KMS-11 (cell line): Measurements from ENCODE around the gene SMC6.

Source experiments
- H2AFZ ChIP-seq: fragments of 200-600 bp; sonication (generic); 2 replicates; pipeline ENCODE4 v1.6.1; 2016; ENCODE audit warnings: antibody characterized with exemption, mixed run types, low read depth
- H3K27ac ChIP-seq: fragments of 200-600 bp; sonication (generic); 2 replicates; pipeline ENCODE4 v1.6.1; 2016; ENCODE audit warnings: mild to moderate bottlenecking, mixed run types
- H3K27me3 ChIP-seq: fragments of 200-600 bp; sonication (generic); 2 replicates; pipeline ENCODE4 v1.6.1; 2017; ENCODE audit warnings: mild to moderate bottlenecking, low read depth, mixed run types, moderate library complexity; ENCODE audit not compliant: insufficient read depth
- H3K36me3 ChIP-seq: fragments of 200-600 bp; sonication (generic); 2 replicates; pipeline ENCODE4 v1.6.1; 2017; ENCODE audit warnings: mild to moderate bottlenecking, mixed run types; ENCODE audit not compliant: insufficient read depth
- H3K4me1 ChIP-seq: fragments of 200-600 bp; sonication (generic); 2 replicates; pipeline ENCODE4 v1.6.1; 2016; ENCODE audit warnings: mild to moderate bottlenecking, low read depth, mixed run types; ENCODE audit not compliant: poor library complexity, severe bottlenecking
- H3K4me2 ChIP-seq: fragments of 200-600 bp; sonication (generic); 2 replicates; pipeline ENCODE4 v1.7.0; 2016; ENCODE audit warnings: mild to moderate bottlenecking, mixed run types
- H3K4me3 ChIP-seq: fragments of 200-600 bp; sonication (generic); IDR thresholded peaks from 2 replicates; pipeline ENCODE4 v1.6.1; 2017; ENCODE audit warnings: low read depth, low read length, mixed read lengths; ENCODE audit not compliant: insufficient read depth
- H3K79me2 ChIP-seq: fragments of 200-600 bp; sonication (generic); 2 replicates; pipeline ENCODE4 v1.6.1; 2016; ENCODE audit warnings: low read depth, mixed run types; ENCODE audit not compliant: insufficient read depth
- H3K9ac ChIP-seq: fragments of 200-600 bp; sonication (generic); 2 replicates; pipeline ENCODE4 v1.6.1; 2016; ENCODE audit warnings: mild to moderate bottlenecking, mixed run types
- H4K20me1 ChIP-seq: fragments of 200-600 bp; sonication (generic); 2 replicates; pipeline ENCODE4 v1.6.1; 2016; ENCODE audit warnings: mild to moderate bottlenecking, mixed run types; ENCODE audit not compliant: insufficient read depth
- TF ChIP-seq, protein P1 (sequence below): fragments of 200-600 bp; sonication (generic); conservative IDR thresholded peaks from 2 replicates; pipeline ENCODE4 v1.6.1; 2017; ENCODE audit warnings: low read depth, mild to moderate bottlenecking, antibody characterized with exemption, low read length, moderate library complexity, mixed read lengths

The SMC6 gene

DNA sequence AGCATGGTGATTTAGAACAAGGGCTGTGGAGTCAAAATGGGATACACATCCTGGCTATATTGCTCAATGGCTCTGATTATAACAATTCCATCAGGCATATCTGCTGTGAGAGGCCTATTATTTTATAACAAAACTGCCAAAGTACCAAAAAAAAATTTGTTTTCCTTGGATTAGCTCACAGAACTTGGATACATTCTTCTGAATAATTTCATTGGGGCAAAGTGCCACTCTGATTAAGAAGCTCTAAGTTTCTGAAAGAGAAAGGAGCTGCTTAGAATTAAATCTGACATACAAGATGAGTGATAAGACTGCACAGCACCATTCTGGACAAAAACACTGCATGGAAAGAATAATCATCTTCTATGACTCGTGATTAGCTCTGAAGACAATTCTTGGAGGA, 85.7 kb downstream of the SMC6 start:
- TF ChIP-seq, protein P1, sequence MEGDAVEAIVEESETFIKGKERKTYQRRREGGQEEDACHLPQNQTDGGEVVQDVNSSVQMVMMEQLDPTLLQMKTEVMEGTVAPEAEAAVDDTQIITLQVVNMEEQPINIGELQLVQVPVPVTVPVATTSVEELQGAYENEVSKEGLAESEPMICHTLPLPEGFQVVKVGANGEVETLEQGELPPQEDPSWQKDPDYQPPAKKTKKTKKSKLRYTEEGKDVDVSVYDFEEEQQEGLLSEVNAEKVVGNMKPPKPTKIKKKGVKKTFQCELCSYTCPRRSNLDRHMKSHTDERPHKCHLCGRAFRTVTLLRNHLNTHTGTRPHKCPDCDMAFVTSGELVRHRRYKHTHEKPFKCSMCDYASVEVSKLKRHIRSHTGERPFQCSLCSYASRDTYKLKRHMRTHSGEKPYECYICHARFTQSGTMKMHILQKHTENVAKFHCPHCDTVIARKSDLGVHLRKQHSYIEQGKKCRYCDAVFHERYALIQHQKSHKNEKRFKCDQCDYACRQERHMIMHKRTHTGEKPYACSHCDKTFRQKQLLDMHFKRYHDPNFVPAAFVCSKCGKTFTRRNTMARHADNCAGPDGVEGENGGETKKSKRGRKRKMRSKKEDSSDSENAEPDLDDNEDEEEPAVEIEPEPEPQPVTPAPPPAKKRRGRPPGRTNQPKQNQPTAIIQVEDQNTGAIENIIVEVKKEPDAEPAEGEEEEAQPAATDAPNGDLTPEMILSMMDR: no peak

DNA sequence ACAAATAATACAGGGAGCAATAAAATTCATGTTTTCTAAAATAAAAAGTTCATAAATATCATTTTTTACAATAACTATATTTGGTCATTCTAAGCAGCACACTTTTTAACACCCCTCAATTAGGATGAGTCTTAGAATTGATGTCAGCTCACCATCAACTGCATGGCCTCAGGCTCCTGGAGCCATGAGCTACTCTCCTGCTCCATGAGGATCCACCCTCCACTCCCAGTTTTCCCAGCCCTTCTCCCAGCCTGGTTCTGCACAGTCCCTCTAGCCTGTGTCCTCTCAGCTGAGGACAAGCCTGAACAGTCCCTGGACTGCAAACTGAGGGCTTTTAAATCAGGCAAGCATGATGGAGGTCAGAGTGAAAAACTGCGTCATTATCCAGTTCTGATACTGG, 89.1 kb downstream of the SMC6 start:
- Histone ChIP-seq H2AFZ (no peak overlapping the region), H3K4me3 (no peak overlapping the region), H3K27ac (no peak overlapping the region), H3K79me2 (no peaks in the 10 kb centered on the region), H3K4me1 (no peaks in the 10 kb centered on the region), H3K27me3 (no peaks in the 10 kb centered on the region), H3K9ac (no peak overlapping the region), H3K4me2 (no peak overlapping the region), H3K36me3 (no peaks in the 10 kb centered on the region), H4K20me1 (no peaks in the 10 kb centered on the region)
- TF ChIP-seq, protein P1: no peak

More for the DNA sequence above, 85.7 kb downstream of the SMC6 start:
- H3K36me3 ChIP-seq: no peaks in the 10 kb centered on the region
- H3K4me3 ChIP-seq: no peak overlapping the region
- no peaks in the 10 kb centered on the region for H4K20me1 ChIP-seq
- H2AFZ ChIP-seq: no peak overlapping the region
- H3K27me3 ChIP-seq: no peaks in the 10 kb centered on the region
- H3K79me2 ChIP-seq: no peaks in the 10 kb centered on the region
- H3K27ac ChIP-seq: no peak overlapping the region
- no peak overlapping the region for H3K4me2 ChIP-seq
- H3K4me1 ChIP-seq: no peaks in the 10 kb centered on the region
- H3K9ac ChIP-seq: no peak overlapping the region

DNA sequence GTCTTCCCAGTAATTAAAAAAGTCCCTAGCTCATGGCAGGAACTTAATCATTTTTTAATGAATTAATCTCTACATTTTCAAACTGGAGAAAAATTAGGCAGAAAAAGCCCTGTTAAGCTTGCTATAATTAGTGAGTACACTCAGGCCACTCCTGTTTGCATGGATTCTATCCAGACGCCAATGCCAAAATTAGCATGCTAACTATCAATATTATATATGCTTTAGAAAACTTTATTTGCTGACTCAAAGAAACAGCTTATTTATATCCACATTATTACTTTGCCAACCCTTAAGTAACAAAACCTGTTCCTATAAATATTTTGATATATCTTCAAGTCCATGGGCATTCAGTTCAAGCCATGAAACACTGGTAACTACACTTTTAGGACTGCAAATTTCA, 90.9 kb downstream of the SMC6 start:
- Histone ChIP-seq H3K4me3 (no peak overlapping the region), H3K27ac (no peak overlapping the region), H3K4me1 (no peaks in the 10 kb centered on the region), H3K79me2 (no peaks in the 10 kb centered on the region), H4K20me1 (no peaks in the 10 kb centered on the region), H3K9ac (no peak overlapping the region), H3K27me3 (no peaks in the 10 kb centered on the region), H2AFZ (no peak overlapping the region), H3K36me3 (no peaks in the 10 kb centered on the region), H3K4me2 (no peak overlapping the region)
- TF ChIP-seq, protein P1: no peak

DNA sequence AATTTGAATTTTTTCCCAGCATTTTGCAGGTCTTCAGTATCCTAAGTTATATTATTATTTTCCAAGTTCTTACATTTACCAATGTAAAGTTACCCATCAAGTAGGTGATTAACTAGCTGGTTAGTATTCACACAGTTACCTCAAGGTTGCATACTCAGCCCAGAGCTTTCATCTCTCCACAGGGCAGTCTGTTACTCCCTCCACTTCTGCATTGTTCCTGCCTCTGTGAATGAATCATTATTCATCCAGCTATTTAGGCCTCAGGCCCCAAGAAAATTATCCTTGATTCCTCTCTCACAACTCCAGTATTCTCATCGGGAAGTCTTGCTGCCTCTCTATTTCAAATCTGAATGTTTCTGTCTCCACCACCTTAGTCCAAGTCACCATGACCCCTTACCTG, 92.2 kb downstream of the SMC6 start:
- Histone ChIP-seq H2AFZ (no peak overlapping the region), H3K9ac (no peak overlapping the region), H3K27me3 (no peaks in the 10 kb centered on the region), H3K27ac (no peak overlapping the region), H3K36me3 (no peaks in the 10 kb centered on the region), H3K4me1 (no peaks in the 10 kb centered on the region), H3K79me2 (no peaks in the 10 kb centered on the region), H3K4me2 (no peak overlapping the region), H4K20me1 (no peaks in the 10 kb centered on the region), H3K4me3 (no peak overlapping the region)
- TF ChIP-seq, protein P1: no peak
